ENCODE results near the gene DKK1.
"Not testable (repeated sequence)": the region's sequence is repeated elsewhere in the genome, so short reads cannot be mapped to it uniquely, and the experiment has no call there.

Gene DKK1

DNA sequence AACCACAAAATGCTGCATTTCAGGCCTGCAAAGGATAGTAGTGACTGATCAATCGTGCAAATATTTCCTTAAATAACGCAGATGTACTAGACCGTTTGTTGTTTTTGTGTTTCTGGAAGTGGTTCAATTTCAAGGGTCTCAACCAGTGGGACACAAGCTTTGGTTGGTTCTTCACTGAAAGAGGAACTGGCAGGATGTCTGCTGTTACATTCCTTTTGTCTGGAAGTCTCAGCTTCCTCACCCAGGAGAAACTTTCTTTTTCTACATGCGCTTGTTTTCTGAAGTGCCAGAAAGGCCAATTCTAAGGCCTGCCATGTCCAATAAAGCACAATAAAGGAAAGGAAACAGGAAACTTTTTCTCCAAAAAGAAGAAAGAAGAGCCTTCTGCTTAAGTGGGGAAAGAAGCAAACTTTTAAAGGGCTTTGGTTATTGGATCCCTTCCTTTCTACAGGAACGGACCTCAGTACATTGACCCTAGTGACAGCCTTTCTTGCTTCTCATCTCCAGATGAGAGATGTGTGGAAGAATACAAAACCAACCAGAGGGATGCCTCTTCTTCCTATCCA, 4.1 kb downstream of the DKK1 start:
- DNase-seq: no peak

DNA sequence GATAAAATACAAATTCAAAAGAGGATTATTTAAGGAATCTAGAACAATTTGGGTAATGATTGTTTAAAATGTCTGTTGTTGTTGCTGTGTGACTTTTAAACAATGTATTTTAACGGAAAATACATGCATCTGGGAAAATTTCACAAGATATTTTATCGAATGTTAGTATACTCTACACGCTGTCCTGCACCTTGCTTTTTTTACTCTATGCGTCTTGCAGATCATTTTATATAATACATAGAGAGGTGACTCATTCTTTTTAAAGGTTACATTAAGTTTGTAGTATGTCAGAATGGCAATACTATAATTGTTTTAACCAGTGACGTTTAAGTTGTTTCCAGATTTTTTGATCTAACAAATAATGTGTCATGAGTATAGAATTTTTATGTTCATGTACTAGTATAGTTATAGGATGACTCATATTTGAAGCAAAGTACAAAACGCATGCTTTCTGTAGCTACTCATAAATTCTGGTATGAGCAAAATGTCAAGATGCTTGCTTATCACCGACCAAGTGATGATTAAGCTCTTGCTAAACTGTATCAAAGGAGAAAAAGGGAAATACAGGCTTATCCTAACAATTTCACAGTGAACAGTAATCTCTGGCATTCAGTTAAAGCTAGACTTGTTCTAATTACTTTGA, 4.9 kb downstream of the DKK1 start:
- no peak for DNase-seq

DNA sequence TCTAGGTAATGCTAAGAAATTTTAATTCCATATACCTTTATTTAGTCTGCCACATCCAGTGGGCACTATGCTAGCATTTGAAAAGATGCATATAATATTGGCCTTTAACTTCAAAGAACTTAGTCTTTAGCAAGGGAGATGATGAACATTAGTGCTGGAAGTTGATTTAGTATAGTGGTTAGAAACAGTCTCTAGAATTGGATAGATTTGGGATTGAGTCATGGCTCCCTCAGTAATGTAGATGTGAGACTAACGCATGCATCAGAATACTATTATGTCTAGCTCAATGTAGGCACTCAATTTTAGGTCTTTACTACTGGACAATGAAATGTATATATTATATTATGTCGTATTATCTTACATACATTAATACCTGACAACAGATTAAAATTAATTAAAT, 5.8 kb downstream of the DKK1 start:
- DNase-seq: no peak

DNA sequence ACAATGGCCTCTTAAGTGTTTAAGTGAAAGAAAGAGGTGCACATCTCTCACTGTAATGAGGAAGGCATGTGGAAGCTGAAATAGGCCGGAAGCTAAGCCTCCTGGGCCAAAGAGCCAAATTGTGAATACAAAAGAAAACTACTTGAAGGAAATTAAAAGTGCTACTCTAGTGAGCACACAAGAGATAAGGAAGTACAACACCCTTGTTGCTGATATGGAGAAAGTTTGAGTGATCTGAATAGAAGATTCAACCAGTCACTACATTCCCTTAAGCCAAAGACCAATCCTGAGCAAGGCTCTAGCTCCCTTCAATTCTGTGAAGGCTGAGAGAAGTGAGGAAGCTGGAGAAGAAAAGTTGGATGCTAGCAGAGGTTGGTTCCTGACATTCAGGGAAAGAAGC, 8.2 kb downstream of the DKK1 start:
- no peak for DNase-seq

GRCh38 chr10:52322936-52323335, 8.9 kb downstream of the DKK1 start:
- DNase-seq: no peak

DNA sequence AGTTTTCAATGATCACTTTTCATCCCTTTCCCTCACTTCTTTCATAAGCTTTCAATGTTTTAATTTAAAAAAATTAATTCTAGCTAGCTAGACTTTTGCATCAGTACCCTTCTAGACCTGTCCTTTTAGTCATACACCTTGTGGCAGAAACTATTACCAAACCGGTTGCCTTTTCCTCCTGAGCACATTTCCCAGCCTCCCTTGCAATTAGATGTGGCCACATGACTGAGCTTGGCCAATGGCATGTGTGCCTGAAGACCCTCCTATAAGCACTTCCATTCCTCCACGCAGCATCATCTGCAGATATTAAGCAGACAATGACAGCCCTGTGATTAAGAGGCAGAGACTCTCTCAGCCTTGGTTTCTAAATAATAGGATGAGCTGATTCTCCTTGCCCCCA, 12.3 kb downstream of the DKK1 start:
- DNase-seq: no peak

DNA sequence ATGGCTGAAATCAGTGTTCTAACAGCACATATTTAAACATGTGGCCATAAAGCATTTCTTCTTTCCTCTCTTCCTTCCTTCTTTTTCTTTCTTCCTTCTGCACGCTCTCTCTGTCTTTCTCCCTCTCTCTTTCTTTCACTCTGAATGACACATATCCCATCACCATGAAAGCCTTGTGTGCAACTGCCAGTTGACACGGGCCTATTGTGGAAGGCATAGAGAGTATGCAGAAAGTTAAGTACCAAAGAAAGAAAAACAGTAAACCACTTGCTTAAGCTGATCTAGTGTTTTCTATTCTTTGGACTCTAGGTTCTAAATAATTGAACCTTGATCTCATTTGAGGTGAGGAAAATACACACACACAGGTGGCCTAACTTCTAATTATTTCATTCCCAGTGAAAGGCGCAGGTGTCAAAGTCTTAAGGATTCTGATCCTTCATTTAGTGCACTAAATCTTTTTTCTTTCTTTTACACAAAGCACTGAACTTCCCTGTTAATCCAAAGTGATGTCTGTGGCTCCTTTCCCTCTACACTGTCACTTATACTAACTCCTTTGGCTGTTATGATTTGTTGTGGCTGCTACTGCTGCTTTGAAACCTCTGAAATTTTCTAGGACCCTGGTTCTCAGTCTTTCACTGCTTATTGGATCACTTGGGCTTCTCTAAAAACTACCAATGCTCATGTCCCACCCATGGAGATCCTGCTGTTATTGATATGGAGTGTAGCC, 17.7 kb downstream of the DKK1 start:
- DNase-seq: no peak

- DNase-seq: no peak
Measured at GRCh38 chr10:52332815-52333214, 18.7 kb downstream of the DKK1 start.

- no peak for DNase-seq
Measured at GRCh38 chr10:52334595-52334994, 20.5 kb downstream of the DKK1 start.

GRCh38 chr10:52335665-52336064, 21.6 kb downstream of the DKK1 start:
- DNase-seq: no peak

DNA sequence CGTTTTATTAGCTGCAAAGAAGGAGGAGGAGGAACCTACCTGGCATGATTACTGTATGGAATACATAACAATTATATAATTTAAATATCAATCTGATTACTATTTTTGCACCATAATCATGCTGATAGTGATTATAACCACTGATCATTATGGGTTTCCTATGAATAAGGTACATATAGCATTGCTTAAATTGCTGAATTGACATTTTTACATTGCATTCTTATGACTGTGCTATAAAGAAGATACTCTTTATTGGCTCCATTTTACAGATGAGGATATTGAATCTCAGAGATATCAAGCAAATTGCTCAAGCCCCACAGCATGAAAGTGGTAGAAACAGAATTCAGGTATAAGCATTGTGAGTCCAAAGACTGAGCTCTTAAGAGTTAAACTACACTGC, 23.1 kb downstream of the DKK1 start:
- DNase-seq: no peak

GRCh38 chr10:52343439-52343838, 29.4 kb downstream of the DKK1 start:
- no peak for DNase-seq

DNA sequence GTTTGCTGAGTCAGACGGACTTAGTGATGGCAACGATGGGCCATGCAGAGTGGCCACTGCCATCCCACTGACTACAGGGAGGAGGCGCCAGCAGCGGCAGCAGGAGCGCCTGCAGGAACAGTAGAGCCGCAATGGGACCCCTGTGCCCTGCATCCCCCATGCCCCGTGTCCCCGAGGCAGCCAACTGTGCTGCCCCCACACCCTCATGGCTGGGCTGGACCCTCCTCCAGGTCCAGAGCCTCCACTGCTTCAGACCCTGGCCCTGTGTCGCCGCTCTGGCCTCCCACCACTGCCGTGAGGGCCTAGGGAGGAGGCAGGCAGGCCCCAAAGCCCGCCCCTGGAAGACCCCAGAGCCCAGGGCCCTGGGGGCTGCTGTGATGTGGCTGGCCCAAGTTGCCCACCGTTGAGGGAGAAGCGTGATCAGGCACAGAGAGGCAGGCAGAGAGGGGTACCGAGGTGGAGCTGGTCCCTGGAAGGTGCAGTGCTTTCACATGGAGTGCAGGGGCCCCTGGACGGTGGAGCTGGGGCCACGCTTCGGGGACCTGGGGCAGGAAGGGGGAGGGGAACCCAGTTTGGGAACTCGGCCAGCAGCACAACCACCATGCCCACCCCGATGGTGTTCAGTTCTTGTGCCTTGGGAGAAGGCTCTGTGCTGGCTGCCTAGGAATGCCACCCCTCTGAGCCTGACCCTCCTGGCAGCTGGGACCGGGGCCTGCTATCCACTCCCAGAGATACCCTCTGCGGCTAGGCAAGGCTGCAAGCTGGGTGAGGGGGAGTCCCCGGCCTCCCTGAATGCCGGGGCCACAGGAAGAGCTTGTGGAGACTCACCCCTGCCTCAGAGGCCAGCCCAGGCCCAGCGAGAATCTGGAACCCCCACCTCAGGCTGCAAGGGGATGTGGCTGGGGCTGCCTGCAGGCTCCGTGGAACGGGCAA, 32.6 kb downstream of the DKK1 start:
- DNase-seq: no peak

GRCh38 chr10:52347327-52347667, 33.2 kb downstream of the DKK1 start:
- no peak for DNase-seq

- no peak for DNase-seq
Measured at GRCh38 chr10:52348037-52348564, 34.0 kb downstream of the DKK1 start.

- DNase-seq: no peak
Measured at GRCh38 chr10:52351914-52352330, 37.8 kb downstream of the DKK1 start.

DNA sequence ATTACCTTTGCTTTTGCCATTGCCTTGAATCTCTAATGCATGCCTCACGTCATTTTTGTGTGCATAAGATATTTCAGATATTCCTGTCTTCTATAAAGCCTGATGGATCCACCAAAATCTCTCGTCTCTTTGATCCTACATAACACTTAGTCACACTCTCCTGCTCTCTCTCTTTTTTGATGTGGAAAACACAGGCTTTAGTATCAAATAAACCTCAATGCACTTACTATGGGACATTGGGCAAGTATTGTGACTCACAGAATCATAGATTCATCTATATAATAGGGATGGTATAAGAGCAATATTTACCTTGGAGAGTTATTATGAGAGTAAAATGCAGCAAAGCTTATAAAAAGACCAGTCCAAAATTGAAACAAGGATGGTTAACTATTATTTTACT, 39.1 kb downstream of the DKK1 start:
- no peak for DNase-seq

GRCh38 chr10:52353960-52354394, 39.9 kb downstream of the DKK1 start:
- no peak for DNase-seq

DNA sequence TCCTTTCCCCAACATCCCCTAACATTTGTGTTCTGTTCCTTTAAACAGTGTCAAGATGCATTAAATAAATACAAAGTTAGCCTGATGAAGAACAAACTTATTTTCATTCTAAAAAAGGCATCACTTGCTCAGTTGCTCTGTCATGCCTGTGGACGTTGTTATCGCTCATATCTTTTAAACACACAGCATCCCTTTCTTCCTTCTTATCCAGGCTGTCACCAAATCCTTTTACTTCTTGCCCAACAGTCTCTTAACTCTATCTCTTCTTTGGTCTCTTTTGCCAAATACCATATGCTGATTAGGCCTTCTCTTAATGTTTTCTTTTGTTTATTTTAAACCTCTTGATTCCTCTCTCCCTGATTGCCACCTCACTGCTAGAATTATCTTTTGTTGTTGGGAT, 43.9 kb downstream of the DKK1 start:
- no peak for DNase-seq

DNA sequence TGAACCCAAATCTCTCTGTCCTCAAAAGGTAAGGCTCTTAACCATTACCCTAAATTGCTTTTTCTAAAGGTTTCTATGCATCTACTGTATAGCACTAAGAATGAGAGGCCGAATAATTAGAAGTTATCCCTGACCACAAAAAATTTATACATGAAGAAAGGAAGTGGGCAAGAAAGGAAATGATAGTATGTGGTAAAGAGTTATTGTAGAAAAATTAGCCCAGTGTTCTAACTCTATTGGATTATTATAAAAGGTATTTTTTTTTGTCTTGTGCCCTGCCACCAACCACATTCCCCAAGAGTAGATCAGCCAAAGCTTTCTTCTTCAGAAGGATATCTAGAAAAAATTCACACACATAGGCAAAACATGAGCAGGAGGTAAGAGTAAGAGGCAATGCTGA, 45.4 kb downstream of the DKK1 start:
- DNase-seq: no peak

DNA sequence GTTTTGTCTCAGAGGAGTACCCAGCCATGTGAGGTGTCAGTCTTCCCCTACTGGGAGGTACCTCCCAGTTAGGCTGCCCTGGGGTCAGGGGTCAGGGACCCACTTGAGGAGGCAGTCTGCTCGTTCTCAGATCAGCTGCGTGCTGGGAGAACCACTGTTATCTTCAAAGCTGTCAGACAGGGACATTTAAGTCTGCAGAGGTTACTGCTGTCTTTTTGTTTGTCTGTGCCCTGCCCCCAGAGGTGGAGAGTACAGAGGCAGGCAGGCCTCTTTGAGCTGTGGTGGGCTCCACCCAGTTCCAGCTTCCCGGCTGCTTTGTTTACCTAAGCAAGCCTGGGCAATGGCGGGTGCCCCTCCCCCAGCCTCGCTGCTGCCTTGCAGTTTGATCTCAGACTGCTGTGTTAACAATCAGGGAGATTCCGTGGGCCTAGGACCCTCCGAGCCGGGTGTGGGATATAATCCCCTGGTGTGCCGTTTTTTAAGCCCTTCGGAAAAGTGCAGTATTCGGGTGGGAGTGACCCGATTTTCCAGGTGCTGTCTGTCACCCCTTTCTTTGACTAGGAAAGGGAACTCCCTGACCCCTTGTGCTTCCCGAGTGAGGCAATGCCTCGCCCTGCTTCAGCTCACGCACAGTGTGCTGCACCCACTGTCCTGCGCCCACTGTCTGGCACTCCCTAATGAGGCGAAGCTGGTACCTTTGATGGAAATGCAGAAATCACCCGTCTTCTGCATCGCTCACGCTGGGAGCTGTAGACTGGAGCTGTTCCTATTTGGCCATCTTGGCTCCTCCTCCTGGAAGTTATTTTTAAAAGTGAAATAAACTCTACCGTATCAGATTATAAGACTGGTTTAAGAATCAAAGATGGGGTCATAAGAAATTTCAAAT, 51.7 kb downstream of the DKK1 start:
- DNase-seq: not testable (repeated sequence)
